Natural killer cell treated with Interleukin-12 subunit alpha and Interleukin-12 subunit beta and Interleukin-15 and Interleukin-18, amount 100 ng/mL, for 72 hours (primary cell): ENCODE measurements around the gene ODF2L. TPM values are rescaled to one million over a fixed set of nuclear protein-coding genes. Genes with fewer than 3 reads are reported as not detected.

Experiments
- ATAC-seq, 2 donors: fragments of 150-1000 bp; cut with Tn5 transposase in 1 of 2; sonication (Bioruptor Pico), chemical (Tn5 transposase) in 1 of 2; 2 replicates each; pipeline ENCODE4 v1.10.0; 2021
- DNase-seq: peaks from one replicate; pipeline ENCODE4 v3.0.0; 2022; ENCODE audit warnings: low spot score
- H3K27ac Mint-ChIP-seq, 2 donors: 1 replicate in 1 of 2; 2 replicates in 1 of 2; pipeline ENCODE4 v1.8.0; 2022; ENCODE audit warnings: mixed read lengths in 2 of 2, mild to moderate bottlenecking in 1 of 2, moderate library complexity in 1 of 2
- H3K27me3 Mint-ChIP-seq, 2 donors: 1 replicate in 1 of 2; 2 replicates in 1 of 2; pipeline ENCODE4 v1.8.0; 2022; ENCODE audit warnings: mixed read lengths in 2 of 2
- H3K36me3 Mint-ChIP-seq: one replicate; pipeline ENCODE4 v1.8.0; 2022; ENCODE audit warnings: mixed read lengths
- H3K4me1 Mint-ChIP-seq, 2 donors: 1 replicate in 1 of 2; 2 replicates in 1 of 2; pipeline ENCODE4 v1.8.0; 2022; ENCODE audit warnings: low read depth in 2 of 2, mixed read lengths in 2 of 2, mild to moderate bottlenecking in 1 of 2
- H3K4me3 Mint-ChIP-seq: one replicate; pipeline ENCODE4 v1.8.0; 2022; ENCODE audit warnings: mixed read lengths
- H3K9me3 Mint-ChIP-seq: 2 replicates; pipeline ENCODE4 v1.8.0; 2022; ENCODE audit warnings: mixed read lengths
- total RNA-seq, 2 donors: library from RNA; stranded (reverse); gene quantifications; one replicate each; pipeline ENCODE4 v1.2.3, GENCODE V29; 2022

The ODF2L gene
- total RNA-seq, result 10 to 100 TPM; 35.4 to 36.6 TPM

- DNase-seq, result peak; percentile 94
- Mint-ChIP-seq H3K4me3 (peak within 1 kb of the TSS; percentile 92), H3K9me3 (no peaks in the 10 kb centered on the region), H3K27me3 (peaks cover 0 to 2% of the 10 kb centered on the region in 2 donors), H3K27ac (peak within 1 kb of the TSS; percentile 89 to 91), H3K4me1 (peaks cover 19 to 22% of the 10 kb centered on the region in 2 donors), H3K36me3 (no peaks in the 10 kb centered on the region)
- peak; percentile 100 for ATAC-seq
These were observed at the start of gene ODF2L for GRCh38 chr1:86395751-86396497. ODF2L (minus strand) TSS chr1:86396323; CDS start chr1:86387027, 9,296 bp downstream.

GRCh38 chr1:86445919-86446318, 49.8 kb upstream of the ODF2L start:
- H3K4me3 Mint-ChIP-seq, result no peak overlapping the region
- H3K27ac Mint-ChIP-seq, result no peak overlapping the region
- peaks cover 0 to 9% of the 10 kb centered on the region in 2 donors for H3K27me3 Mint-ChIP-seq
- H3K4me1 Mint-ChIP-seq, result no peaks in the 10 kb centered on the region
- H3K36me3 Mint-ChIP-seq, result no peaks in the 10 kb centered on the region
- no peak for DNase-seq
- no peak for ATAC-seq
- H3K9me3 Mint-ChIP-seq, result no peaks in the 10 kb centered on the region

- no peaks in the 10 kb centered on the region for H3K36me3 Mint-ChIP-seq
- H3K27me3 Mint-ChIP-seq, result peaks cover 15 to 18% of the 10 kb centered on the region in 2 donors
- no peak overlapping the region for H3K27ac Mint-ChIP-seq
- no peaks in the 10 kb centered on the region for H3K9me3 Mint-ChIP-seq
- DNase-seq (no peak), ATAC-seq (no peak)
- H3K4me1 Mint-ChIP-seq, result peaks cover 0 to 4% of the 10 kb centered on the region in 2 donors
- H3K4me3 Mint-ChIP-seq, result no peak overlapping the region
These were observed 45.9 kb upstream of the ODF2L start for GRCh38 chr1:86441997-86442396.

GRCh38 chr1:86441581-86441980, 45.5 kb upstream of the ODF2L start:
- Mint-ChIP-seq H3K4me1 (peaks cover 0 to 6% of the 10 kb centered on the region in 2 donors), H3K4me3 (no peak overlapping the region), H3K27ac (no peak overlapping the region), H3K27me3 (peaks cover 14 to 20% of the 10 kb centered on the region in 2 donors), H3K36me3 (no peaks in the 10 kb centered on the region), H3K9me3 (no peaks in the 10 kb centered on the region)
- no peak for ATAC-seq
- DNase-seq, result no peak

DNA sequence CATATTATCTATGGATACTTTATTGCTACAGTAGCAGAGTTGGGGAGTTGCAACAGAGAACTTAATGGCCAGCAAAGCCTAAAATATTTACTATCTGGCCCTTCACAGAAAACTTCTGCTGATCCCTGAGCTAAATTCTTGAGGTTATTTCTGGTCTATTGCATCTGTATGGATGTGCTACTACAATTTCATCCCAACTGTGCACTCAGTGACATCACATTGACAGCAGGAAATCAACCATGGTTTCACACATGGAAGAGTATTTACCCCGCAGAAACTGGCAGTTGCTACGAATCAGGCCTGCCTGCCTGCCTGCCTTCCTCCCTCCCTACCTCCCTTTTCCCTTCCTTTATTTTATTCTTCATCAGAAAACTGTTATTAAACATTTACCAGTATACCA, 39.9 kb upstream of the ODF2L start:
- H3K27ac Mint-ChIP-seq, result no peak overlapping the region
- no peak overlapping the region for H3K4me3 Mint-ChIP-seq
- H3K27me3 Mint-ChIP-seq, result peaks cover 9 to 20% of the 10 kb centered on the region in 2 donors
- H3K4me1 Mint-ChIP-seq, result peaks cover 0 to 6% of the 10 kb centered on the region in 2 donors
- DNase-seq, result no peak
- no peak for ATAC-seq
- no peaks in the 10 kb centered on the region for H3K9me3 Mint-ChIP-seq
- H3K36me3 Mint-ChIP-seq, result no peaks in the 10 kb centered on the region

DNA sequence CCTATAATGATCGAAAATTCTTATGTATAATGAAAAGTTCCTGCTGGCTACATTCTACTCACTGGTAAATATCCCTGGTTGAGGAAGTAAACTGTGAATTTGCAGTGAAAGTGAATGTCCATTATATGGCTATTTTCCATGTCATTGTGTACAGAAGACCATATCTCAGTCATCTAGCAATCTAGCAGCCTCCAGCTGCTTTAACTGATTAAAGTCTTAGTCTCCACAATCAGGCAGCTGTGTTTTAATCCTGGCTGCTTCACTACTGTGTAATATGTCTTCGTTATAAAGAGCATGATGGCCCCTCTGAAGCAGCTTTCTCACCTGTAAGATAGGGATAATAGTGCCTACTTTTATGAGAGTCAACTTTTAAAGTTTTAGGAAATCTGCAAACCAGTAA, 39.2 kb upstream of the ODF2L start:
- no peak overlapping the region for H3K27ac Mint-ChIP-seq
- H3K4me1 Mint-ChIP-seq, result peaks cover 0 to 6% of the 10 kb centered on the region in 2 donors
- H3K27me3 Mint-ChIP-seq, result peaks cover 9 to 20% of the 10 kb centered on the region in 2 donors
- DNase-seq (no peak), ATAC-seq (no peak)
- H3K36me3 Mint-ChIP-seq, result no peaks in the 10 kb centered on the region
- H3K9me3 Mint-ChIP-seq, result no peaks in the 10 kb centered on the region
- H3K4me3 Mint-ChIP-seq, result no peak overlapping the region

- ATAC-seq (no peak), DNase-seq (no peak)
- Mint-ChIP-seq H3K4me3 (no peak overlapping the region), H3K36me3 (no peaks in the 10 kb centered on the region), H3K9me3 (no peaks in the 10 kb centered on the region), H3K27ac (no peak overlapping the region), H3K27me3 (peaks cover 9 to 10% of the 10 kb centered on the region in 2 donors), H3K4me1 (peaks cover 0 to 6% of the 10 kb centered on the region in 2 donors)
These were observed 37.9 kb upstream of the ODF2L start for GRCh38 chr1:86434059-86434458.

DNA sequence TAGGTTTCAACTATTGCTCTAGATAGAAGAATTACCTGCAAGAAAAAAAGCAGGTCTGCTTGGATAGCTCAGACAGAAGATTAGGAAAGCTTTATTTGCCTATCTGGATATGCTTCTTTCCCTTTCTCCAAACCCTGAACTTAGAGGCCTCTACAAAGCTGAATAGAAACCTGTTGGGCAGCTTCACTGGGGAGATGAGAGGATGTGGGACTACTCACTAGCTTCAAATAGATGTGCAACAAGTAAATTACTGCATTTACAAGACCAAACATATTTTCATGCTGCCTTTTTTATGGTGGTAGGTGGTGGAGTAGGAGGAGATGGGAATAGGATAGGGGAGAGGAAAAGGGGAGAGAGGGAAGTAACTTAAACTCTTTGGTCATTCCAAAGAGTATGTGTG, 34.3 kb upstream of the ODF2L start:
- DNase-seq, result no peak
- Mint-ChIP-seq H3K4me1 (peaks cover 5 to 6% of the 10 kb centered on the region in 2 donors), H3K36me3 (no peaks in the 10 kb centered on the region), H3K9me3 (no peaks in the 10 kb centered on the region), H3K27ac (no peak overlapping the region), H3K27me3 (peaks cover 5 to 7% of the 10 kb centered on the region in 2 donors), H3K4me3 (no peak overlapping the region)
- peak in 1 of 2 donors; percentile 2 for ATAC-seq

DNA sequence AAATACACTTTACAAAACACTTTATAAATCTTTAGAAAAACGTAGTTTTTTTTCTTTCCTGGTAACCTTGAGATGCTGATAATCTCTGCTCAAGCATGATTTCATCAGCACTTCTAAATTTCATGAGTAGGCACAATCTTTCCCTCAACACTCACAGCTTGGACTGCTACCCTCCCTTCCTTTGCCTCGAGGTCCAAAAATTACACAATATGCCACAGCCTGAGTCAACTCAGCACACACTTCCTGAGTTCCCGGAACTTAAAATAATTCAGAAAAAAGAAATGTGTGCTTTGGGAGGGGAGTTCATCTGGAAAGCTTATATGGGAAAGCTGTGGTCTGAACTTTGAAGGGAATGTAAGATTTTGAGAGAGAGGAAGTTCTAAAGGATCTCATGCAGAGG, 33.7 kb upstream of the ODF2L start:
- DNase-seq, result peak; percentile 79
- H3K4me3 Mint-ChIP-seq, result no peak overlapping the region

GRCh38 chr1:86429122-86429725, 33.1 kb upstream of the ODF2L start:
- Mint-ChIP-seq H3K4me3 (no peak overlapping the region), H3K36me3 (no peaks in the 10 kb centered on the region)

More for the DNA sequence above, 33.7 kb upstream of the ODF2L start:
- ATAC-seq, result peak; percentile 96
- Mint-ChIP-seq H3K27me3 (peaks cover 5 to 9% of the 10 kb centered on the region in 2 donors), H3K4me1 (peaks cover 5 to 6% of the 10 kb centered on the region in 2 donors), H3K27ac (no peak overlapping the region), H3K9me3 (no peaks in the 10 kb centered on the region), H3K36me3 (no peaks in the 10 kb centered on the region)

DNA sequence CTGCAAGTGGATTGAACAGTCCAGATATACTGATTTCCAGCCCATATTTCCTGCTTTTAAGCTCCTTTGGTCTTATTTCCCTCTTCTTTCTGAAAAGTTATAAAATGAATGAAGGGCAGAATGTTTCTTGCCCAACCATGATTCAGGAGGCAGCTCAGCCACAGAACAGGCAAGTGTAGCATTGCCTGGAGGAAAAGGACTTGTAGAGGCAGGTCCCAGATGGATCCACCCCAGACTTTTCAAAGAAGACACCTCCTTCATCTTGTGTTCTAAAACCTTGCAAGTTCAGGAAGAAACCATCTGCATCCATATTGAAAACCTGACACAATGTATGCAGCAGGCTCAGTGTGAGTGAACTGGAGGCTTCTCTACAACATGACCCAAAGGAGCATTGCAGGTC, 27.8 kb upstream of the ODF2L start, which contains the start of gene CLCA2:
Gene CLCA2, plus strand, starts transcription at position 299 of the 400 bp plus-strand sequence. Its CDS starts 77 bp downstream, at position 376.
- Mint-ChIP-seq H3K27ac (no peak within 1 kb of the TSS), H3K36me3 (no peaks in the 10 kb centered on the region)

More at GRCh38 chr1:86429122-86429725, 33.1 kb upstream of the ODF2L start:
- DNase-seq, result no peak
- ATAC-seq, result peak; percentile 43 to 53
- H3K27me3 Mint-ChIP-seq, result peaks cover 5 to 9% of the 10 kb centered on the region in 2 donors
- H3K4me1 Mint-ChIP-seq, result peaks cover 5 to 6% of the 10 kb centered on the region in 2 donors
- no peak overlapping the region for H3K27ac Mint-ChIP-seq
- H3K9me3 Mint-ChIP-seq, result no peaks in the 10 kb centered on the region

DNA sequence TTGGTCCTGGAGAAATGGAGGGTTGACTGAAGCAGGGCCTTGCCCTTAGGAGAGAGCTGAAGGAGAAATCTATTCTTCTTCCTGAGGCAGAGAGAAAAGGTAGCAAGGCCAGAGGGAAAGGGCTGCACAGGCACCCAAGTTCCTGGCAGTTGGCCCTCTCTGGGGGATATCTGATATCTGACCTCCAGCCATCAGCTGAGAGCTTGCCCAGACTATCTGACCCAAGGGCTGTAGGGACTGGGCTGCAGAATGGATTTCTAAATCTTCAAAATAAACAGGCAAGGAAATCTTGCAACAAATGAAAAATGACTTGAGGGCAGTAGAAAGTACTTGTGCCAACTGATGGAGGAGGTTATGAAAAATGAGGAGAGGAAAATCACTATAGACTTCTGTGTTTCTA, 27.4 kb upstream of the ODF2L start:
- Mint-ChIP-seq H3K36me3 (no peaks in the 10 kb centered on the region), H3K4me1 (peaks cover 5 to 11% of the 10 kb centered on the region in 2 donors), H3K27me3 (peaks cover 13 to 17% of the 10 kb centered on the region in 2 donors), H3K9me3 (no peaks in the 10 kb centered on the region), H3K27ac (no peak overlapping the region), H3K4me3 (no peak overlapping the region)
- ATAC-seq (no peak), DNase-seq (no peak)

More for the DNA sequence above, 27.8 kb upstream of the ODF2L start, which contains the start of gene CLCA2:
- Mint-ChIP-seq H3K4me1 (peaks cover 5 to 11% of the 10 kb centered on the region in 2 donors), H3K27me3 (peaks cover 13 to 17% of the 10 kb centered on the region in 2 donors), H3K9me3 (no peaks in the 10 kb centered on the region), H3K4me3 (no peak within 1 kb of the TSS)
- no peak for DNase-seq
- no peak for ATAC-seq

DNA sequence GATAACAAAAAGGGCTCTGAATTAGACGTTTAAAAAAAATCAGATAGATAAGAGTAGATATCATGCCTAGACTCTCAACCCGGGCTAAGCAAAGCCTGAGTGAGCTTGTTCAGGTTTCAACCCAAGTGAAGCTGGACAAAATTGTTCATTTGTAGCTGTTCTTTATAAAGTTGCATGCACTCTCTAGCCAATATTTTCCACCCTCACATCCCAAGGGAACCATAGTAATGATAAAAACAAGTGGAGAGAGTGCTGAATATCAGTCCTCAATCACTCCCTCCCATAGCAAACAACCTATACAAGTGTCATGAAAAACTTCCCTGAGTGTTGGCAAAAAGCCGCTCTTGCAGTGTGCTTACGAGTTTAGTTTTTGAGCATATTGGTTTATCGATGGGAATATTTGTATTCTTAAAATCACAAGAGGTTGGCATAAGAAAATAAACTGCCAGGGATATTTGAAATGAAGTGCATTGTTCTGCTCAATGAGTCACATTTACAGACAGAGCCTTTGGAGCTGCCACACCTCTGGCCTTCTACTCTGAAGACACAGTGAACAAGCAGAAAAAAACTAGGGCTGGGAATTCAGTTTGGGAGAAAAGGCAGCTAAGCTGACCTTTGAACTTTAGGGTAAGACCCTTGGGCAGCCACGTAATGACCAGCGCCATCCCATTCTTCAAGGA, 25.6 kb upstream of the ODF2L start:
- H3K27ac Mint-ChIP-seq, result peak overlapping the region in 1 of 2 donors; percentile 7
- H3K4me3 Mint-ChIP-seq, result no peak overlapping the region
- ATAC-seq, result no peak

More for the DNA sequence above, 25.6 kb upstream of the ODF2L start:
- H3K27me3 Mint-ChIP-seq, result peaks cover 12 to 17% of the 10 kb centered on the region in 2 donors
- H3K9me3 Mint-ChIP-seq, result no peaks in the 10 kb centered on the region
- DNase-seq, result no peak
- H3K4me1 Mint-ChIP-seq, result peaks cover 10 to 12% of the 10 kb centered on the region in 2 donors
- H3K36me3 Mint-ChIP-seq, result no peaks in the 10 kb centered on the region
